ENCODE results near the gene ADRA2C.

DNA sequence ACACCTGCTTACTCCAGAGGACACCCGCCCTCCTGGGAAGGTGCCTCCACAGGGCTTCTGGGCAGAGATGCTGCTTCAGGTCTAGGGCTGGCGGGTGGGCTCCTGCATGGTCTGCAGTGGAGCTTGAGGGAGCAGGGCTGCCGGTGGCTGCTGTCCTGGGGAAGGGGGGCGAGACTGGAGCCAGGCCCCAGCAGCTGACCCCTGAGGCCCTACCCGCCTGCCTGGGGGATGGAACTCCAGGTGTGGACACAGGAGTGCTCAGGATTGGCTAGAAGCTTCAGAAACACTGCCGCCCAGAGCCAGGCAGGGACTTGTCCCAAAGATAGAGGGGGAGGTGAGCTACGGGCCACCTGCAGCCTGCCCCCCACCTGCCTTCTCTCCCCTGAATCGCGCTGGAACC, 33.0 kb upstream of the ADRA2C start:
- no peak for TF ChIP-seq POLR2A (IDR thresholded peaks at IDR 0.05)
- TF ChIP-seq, protein P1, sequence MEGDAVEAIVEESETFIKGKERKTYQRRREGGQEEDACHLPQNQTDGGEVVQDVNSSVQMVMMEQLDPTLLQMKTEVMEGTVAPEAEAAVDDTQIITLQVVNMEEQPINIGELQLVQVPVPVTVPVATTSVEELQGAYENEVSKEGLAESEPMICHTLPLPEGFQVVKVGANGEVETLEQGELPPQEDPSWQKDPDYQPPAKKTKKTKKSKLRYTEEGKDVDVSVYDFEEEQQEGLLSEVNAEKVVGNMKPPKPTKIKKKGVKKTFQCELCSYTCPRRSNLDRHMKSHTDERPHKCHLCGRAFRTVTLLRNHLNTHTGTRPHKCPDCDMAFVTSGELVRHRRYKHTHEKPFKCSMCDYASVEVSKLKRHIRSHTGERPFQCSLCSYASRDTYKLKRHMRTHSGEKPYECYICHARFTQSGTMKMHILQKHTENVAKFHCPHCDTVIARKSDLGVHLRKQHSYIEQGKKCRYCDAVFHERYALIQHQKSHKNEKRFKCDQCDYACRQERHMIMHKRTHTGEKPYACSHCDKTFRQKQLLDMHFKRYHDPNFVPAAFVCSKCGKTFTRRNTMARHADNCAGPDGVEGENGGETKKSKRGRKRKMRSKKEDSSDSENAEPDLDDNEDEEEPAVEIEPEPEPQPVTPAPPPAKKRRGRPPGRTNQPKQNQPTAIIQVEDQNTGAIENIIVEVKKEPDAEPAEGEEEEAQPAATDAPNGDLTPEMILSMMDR (IDR thresholded peaks at IDR 0.05), result no peak
